ENCODE measurements around the gene C14orf180.

DNA sequence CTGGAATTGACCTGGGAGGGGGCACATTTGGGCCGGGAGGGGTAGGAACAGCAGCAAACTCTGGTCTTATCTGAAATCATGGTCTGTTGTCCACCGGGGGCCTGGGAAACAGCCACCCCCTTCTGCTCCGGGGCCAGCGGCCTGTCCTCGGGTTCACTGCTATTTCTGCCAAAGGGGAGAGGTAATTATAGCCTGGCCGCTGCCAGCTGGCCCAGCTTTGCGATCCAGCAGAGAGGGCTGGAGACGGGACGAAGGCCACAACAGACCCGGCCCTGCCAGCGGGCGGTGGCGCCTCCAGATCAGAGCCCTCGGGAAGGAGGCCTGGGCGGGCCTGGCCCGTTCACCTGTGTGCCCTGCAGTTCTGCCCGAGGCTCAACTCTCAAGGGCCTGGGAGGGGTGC lies at the start of gene C14orf180:
- no peak for TF ChIP-seq CTCF (IDR thresholded peaks at IDR 0.05)
- TF ChIP-seq POLR2AphosphoS5 (IDR thresholded peaks at IDR 0.05; ENCODE audit: insufficient read depth in 1 of 2, low read depth in 1 of 2) = no peak
